Endodermal cell (in vitro differentiated cells): ENCODE measurements around the gene SMIM7. TPM values are rescaled to one million over a fixed set of nuclear protein-coding genes. Genes with fewer than 3 reads are reported as not detected.

Experiments
- DNase-seq: peaks from one replicate; pipeline ENCODE4 v3.0.0-alpha.2; 2017
- H3K27ac ChIP-seq: 2 replicates; pipeline ENCODE4 v1.5.1; 2013; ENCODE audit warnings: mild to moderate bottlenecking, low read depth, low read length, moderate library complexity
- H3K27me3 ChIP-seq: 2 replicates; pipeline ENCODE4 v1.6.1; 2013; ENCODE audit warnings: mild to moderate bottlenecking, low read length, moderate library complexity; ENCODE audit not compliant: insufficient read depth, control insufficient read depth, poor library complexity, severe bottlenecking
- H3K36me3 ChIP-seq: 2 replicates; pipeline ENCODE4 v1.7.0; 2013; ENCODE audit warnings: mild to moderate bottlenecking, low read length, moderate library complexity; ENCODE audit not compliant: control insufficient read depth, insufficient read depth
- H3K4me1 ChIP-seq: one replicate; pipeline ENCODE4 v1.7.0; 2013; ENCODE audit warnings: low read length; ENCODE audit not compliant: control insufficient read depth, insufficient read depth
- H3K4me3 ChIP-seq: 2 replicates; pipeline ENCODE4 v1.5.1; 2013; ENCODE audit warnings: mild to moderate bottlenecking, low read length, moderate library complexity
- H3K9ac ChIP-seq: 2 replicates; pipeline ENCODE4 v1.6.1; 2013; ENCODE audit warnings: mild to moderate bottlenecking, low read length, moderate library complexity; ENCODE audit not compliant: poor library complexity, severe bottlenecking; ENCODE audit errors: extremely low read depth
- H3K9me3 ChIP-seq: 2 replicates; pipeline ENCODE4 v1.6.1; 2013; ENCODE audit warnings: mild to moderate bottlenecking, low read length, moderate library complexity; ENCODE audit not compliant: control insufficient read depth
- H3K27ac Mint-ChIP-seq: 2 replicates; pipeline ENCODE4 v1.8.0; 2020; ENCODE audit warnings: mixed read lengths
- H3K27me3 Mint-ChIP-seq: 2 replicates; pipeline ENCODE4 v1.8.0; 2021; ENCODE audit warnings: mild to moderate bottlenecking, mixed read lengths; ENCODE audit not compliant: insufficient read depth
- H3K36me3 Mint-ChIP-seq: 2 replicates; pipeline ENCODE4 v1.8.0; 2020; ENCODE audit warnings: low read depth, mixed read lengths
- H3K4me1 Mint-ChIP-seq: 2 replicates; pipeline ENCODE4 v1.8.0; 2020; ENCODE audit warnings: mixed read lengths
- H3K4me3 Mint-ChIP-seq: 2 replicates; pipeline ENCODE4 v1.8.0; 2020; ENCODE audit warnings: mild to moderate bottlenecking, moderate library complexity, mixed read lengths
- H3K9me3 Mint-ChIP-seq: 2 replicates; pipeline ENCODE4 v1.8.0; 2020; ENCODE audit warnings: mild to moderate bottlenecking, mixed read lengths
- CTCF ChIP-seq: fragments of 200-600 bp; sonication (generic); conservative IDR thresholded peaks from 2 replicates; pipeline ENCODE4 v1.5.0; 2021; ENCODE audit warnings: antibody characterized with exemption, mild to moderate bottlenecking
- WGBS, 2 experiments: methylation state at CpG; one replicate each; pipeline versions ENCODE4 v1.1.5 to v1.1.7; 2013; ENCODE audit warnings: missing lambda C conversion rate in 2 of 2, mixed read lengths in 1 of 2; ENCODE audit not compliant: insufficient coverage in 1 of 2, insufficient read length in 1 of 2; 5-methylcytosine and 5-hydroxymethylcytosine counted together
- total RNA-seq, 2 donors: library from RNA; stranded (reverse); fragmentation: NEBNext Ultra II Directional in 1 of 2; extraction: Animal tissue kit (Norgen Biotek cat#: 25700) in 1 of 2; gene quantifications; 2 replicates in 1 of 2; 3 replicates in 1 of 2; pipeline ENCODE4 v1.2.1, GENCODE V29; 2021

SMIM7 gene
- total RNA-seq, 2 donors from 2014 or later, result 57.6 to 91.4 TPM

- H3K36me3 ChIP-seq, result no peaks in the 10 kb centered on the region
- peaks cover 25% of the 10 kb centered on the region for H3K4me1 Mint-ChIP-seq
These were observed 46.1 kb downstream of the SMIM7 start for GRCh38 chr19:16613841-16614240.

GRCh38 chr19:16612636-16613035 lies 47.3 kb downstream of the SMIM7 start:
- Histone ChIP-seq H3K4me1 (no peaks in the 10 kb centered on the region), H3K27ac (no peak overlapping the region), H3K27me3 (no peaks in the 10 kb centered on the region), H3K9ac (no peak overlapping the region), H3K9me3 (no peaks in the 10 kb centered on the region), H3K36me3 (no peaks in the 10 kb centered on the region), H3K4me3 (no peak overlapping the region)
- WGBS, 2 experiments, result 88 to 100% methylated on average over 1 to 3 of the region's 3 CpGs
- H3K36me3 Mint-ChIP-seq, result no peaks in the 10 kb centered on the region
- H3K27me3 Mint-ChIP-seq, result no peaks in the 10 kb centered on the region
- H3K4me3 Mint-ChIP-seq, result no peak overlapping the region
- peaks cover 21% of the 10 kb centered on the region for H3K4me1 Mint-ChIP-seq
- no peak for DNase-seq
- H3K9me3 Mint-ChIP-seq, result no peaks in the 10 kb centered on the region
- H3K27ac Mint-ChIP-seq, result no peak overlapping the region
- TF ChIP-seq CTCF, result no peak

More at GRCh38 chr19:16613841-16614240, 46.1 kb downstream of the SMIM7 start:
- no peak for TF ChIP-seq CTCF
- Histone ChIP-seq H3K27me3 (no peaks in the 10 kb centered on the region), H3K27ac (no peak overlapping the region), H3K9me3 (no peaks in the 10 kb centered on the region), H3K4me1 (no peaks in the 10 kb centered on the region), H3K9ac (no peak overlapping the region), H3K4me3 (no peak overlapping the region)
- 95 to 100% methylated on average over 2 of the region's 2 CpGs for WGBS, 2 experiments
- Mint-ChIP-seq H3K36me3 (no peaks in the 10 kb centered on the region), H3K4me3 (no peak overlapping the region), H3K27ac (no peak overlapping the region), H3K9me3 (no peaks in the 10 kb centered on the region), H3K27me3 (no peaks in the 10 kb centered on the region)
- no peak for DNase-seq

- H3K9ac ChIP-seq, result no peak overlapping the region
- H3K9me3 ChIP-seq, result no peaks in the 10 kb centered on the region
- H3K27me3 Mint-ChIP-seq, result no peaks in the 10 kb centered on the region
- H3K27ac ChIP-seq, result no peak overlapping the region
- no peak overlapping the region for H3K4me3 Mint-ChIP-seq
- no peak overlapping the region for H3K4me3 ChIP-seq
- H3K27me3 ChIP-seq, result no peaks in the 10 kb centered on the region
- H3K4me1 Mint-ChIP-seq, result peaks cover 13% of the 10 kb centered on the region
- no peak for TF ChIP-seq CTCF
- 93 to 100% methylated on average over 4 to 6 of the region's 6 CpGs for WGBS, 2 experiments
- H3K36me3 Mint-ChIP-seq, result no peaks in the 10 kb centered on the region
- no peak for DNase-seq
- no peaks in the 10 kb centered on the region for H3K9me3 Mint-ChIP-seq
- no peak overlapping the region for H3K27ac Mint-ChIP-seq
- no peaks in the 10 kb centered on the region for H3K36me3 ChIP-seq
- H3K4me1 ChIP-seq, result no peaks in the 10 kb centered on the region
These were observed 48.8 kb downstream of the SMIM7 start for GRCh38 chr19:16611121-16611520.
